GM18517 (cell line): Measurements from ENCODE around the gene ANKRD33B.
"Not testable (repeated sequence)": the region's sequence is repeated elsewhere in the genome, so short reads cannot be mapped to it uniquely, and the experiment has no call there.

Experiments
- ATAC-seq: cut with Tn5 transposase; IDR thresholded peaks from one replicate; pipeline ENCODE4 v1.9.1; 2021; ENCODE audit warnings: mild to moderate bottlenecking, moderate library complexity; ENCODE audit not compliant: unreplicated experiment

Gene ANKRD33B

DNA sequence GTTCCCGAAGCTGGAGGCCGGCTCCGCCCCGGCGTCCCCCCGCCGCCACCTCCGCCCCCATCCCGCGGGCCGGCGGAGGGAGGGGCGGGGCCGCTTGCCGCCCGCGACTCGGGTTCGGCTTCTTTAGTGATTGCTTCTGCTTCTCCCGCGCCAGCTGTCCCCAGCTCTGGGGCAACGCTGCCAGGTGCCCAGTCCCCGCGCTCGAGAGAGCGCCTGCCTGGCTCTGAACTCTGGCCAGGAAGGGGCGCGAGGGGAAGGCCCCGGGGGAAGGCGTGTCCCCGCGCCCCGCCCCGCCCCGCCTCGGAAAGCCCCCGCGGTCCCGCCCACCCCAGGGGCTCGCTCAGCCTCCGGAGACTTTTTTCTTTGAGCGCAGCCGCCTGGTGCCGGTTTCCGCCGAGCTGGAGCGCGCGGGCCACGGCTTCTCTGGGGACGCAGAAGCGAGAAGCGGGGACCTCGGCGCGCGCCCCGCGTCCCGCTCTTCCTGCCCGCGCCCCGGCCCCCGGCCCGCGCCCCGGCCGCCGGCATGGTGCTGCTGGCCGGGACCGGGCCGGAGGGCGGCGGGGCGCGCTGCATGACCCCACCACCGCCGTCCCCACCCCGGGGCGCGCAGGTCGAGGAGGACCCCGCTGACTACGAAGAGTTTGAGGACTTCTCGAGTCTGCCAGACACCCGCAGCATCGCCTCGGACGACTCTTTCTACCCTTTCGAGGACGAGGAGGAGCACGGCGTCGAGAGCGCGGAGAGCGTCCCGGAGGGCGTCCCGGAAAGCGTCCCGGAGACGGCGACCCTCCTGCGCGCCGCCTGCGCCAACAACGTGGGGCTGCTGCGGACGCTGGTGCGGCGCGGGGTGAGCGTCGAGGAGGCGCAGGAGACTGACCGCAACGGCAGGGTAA, at the start of gene ANKRD33B:
Gene ANKRD33B, plus strand, starts transcription at position 126 of the 893 bp plus-strand sequence. Its CDS starts 398 bp downstream, at position 524.
- peak; percentile 44 for ATAC-seq

DNA sequence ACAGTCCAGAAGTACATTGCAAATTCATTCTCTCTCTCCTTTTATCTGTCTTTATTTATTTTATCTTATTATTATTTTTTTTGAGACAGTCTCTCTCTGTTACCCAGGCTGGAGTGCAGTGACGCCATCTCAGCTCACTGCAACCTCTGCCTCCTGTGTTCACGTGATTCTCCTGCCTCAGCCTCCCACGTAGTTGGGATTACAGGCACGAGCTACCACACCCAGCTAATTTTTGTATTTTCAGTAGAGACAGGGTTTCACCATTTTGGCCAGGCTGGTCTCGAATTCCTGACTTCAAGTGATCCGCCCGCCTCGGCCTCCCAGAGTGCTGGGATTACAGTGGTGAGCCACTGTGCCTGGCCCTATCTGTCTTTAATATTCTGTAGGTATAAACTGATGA, 49.3 kb upstream of the ANKRD33B start:
- not testable (repeated sequence) for ATAC-seq

DNA sequence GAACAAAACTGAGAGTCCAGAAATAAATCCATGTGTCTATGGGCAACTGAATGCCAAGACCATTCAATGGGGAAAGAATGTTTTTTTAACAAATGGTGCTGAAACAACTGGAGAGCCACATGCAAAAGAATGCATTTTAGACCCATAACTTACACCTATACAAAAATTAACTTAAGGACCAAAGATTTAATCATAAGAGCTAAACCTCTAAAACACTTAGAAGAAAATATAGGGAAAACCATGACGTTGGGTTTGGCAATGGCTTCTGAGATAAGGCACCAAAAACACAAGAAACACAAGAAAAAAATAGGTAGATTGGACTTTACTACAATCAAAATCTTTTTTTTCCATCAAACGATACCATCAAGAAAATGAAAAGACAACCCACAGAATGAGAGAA, 48.4 kb upstream of the ANKRD33B start:
- ATAC-seq = no peak

DNA sequence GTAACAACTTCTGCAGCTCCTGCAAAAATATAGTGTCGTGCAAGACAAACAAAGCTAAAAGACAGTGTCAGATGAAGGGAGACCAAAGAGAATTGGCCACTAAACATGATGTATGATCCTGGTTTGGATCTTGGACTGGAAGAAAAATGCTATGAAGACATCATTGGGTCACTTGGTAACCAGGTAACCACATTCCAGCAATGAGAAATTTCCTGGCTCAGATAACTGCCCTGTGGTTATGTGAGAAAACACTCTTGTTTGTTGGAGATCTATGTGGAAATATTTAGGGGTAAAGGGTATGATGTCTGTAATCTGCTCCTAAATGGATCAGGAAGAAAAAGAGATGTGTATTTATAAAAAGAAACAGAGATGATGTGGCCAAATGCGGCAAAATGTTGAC, 45.5 kb upstream of the ANKRD33B start:
- no peak for ATAC-seq

DNA sequence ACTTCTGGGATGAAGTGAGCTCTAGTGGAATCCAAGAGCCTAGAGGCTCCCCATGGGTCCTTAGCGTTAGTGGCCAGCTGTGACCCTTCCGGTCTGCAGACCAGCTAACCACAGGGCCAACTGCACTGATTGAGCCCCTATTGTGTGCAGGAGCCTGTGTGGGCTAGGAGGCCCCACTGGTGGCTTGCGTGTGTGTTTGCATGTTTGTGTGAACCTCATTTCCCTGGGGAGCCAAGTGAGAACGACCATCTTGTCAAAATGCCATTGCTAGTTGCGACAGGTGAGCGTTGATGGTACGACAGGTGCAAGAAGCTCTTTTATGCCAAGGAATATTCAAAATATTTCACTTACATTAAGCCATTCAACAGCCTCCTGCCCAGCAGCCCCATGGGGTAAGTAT, 44.1 kb upstream of the ANKRD33B start:
- peak; percentile 48 for ATAC-seq

DNA sequence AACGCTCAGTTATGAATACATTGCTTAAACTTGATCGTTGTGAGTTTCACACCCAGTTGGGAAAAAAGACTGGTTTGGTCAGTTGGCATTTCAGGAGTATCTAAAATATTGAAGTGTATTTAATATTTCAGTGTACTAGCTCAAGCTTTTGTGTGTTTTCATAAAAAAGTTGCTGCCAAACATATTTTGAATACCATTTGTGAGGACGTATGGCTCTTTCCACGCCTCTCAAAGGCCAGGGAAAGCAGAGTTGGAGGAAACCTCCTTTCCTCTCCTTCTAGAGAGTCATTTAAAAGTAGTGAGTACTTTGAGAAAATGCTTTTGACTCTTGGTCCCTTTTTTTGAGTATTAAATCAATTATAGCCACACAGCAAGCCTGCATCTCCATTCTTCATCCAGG, 43.2 kb upstream of the ANKRD33B start:
- ATAC-seq = no peak

DNA sequence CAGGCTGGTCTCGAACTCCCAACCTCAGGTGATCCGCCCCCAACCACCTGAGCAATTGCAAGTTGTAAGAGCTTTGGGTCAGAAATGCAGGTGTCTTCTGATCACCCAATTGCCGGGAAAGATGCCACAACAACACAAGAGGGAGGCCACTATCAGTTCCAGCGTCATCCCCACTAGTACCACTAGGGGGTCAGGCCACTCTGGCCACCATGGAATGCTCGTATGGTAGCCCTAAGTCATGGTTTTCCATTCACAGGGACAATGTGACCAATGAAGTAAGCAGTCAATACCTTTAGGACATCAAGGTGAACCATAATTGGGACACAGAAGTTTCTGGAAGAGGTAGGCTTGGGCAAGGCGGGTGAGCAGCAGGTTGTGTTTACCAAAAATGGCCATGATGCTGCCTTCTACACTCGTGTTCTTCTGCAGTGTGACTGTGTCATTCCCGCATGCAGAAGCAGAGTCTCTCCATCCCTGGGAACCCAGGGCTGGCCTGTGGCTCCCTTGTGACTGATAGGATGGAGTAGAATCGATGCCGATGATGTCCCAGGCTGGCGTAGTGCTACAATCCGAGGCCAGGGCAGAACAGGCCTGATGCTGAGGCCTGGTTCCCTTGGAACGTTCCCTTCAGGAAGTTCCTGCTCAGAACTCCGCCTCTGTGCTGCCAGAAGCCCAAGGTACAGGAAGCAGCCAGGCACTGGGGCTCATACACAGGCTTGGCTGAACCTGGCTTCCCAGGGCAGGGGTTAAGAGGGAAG, 42.2 kb upstream of the ANKRD33B start:
- ATAC-seq = no peak

DNA sequence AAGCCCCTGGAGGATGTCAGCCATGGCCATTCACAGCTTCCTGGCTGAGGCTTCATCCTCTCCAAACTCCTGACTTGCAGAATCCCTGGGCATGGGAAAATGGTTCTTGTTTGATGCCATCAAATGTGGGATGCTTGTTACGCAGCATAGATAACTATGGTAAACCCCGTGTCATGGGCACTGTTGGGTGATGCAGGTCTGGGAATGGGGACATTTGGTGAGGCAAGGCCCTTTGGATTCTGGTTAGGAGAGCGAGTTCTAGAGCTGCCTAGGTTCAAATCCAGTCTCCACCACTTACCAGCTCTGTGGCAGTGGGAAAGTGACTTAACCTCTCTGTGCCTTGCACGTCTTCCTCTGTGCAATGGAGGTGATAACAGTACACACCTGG, 41.7 kb upstream of the ANKRD33B start:
- ATAC-seq = no peak

DNA sequence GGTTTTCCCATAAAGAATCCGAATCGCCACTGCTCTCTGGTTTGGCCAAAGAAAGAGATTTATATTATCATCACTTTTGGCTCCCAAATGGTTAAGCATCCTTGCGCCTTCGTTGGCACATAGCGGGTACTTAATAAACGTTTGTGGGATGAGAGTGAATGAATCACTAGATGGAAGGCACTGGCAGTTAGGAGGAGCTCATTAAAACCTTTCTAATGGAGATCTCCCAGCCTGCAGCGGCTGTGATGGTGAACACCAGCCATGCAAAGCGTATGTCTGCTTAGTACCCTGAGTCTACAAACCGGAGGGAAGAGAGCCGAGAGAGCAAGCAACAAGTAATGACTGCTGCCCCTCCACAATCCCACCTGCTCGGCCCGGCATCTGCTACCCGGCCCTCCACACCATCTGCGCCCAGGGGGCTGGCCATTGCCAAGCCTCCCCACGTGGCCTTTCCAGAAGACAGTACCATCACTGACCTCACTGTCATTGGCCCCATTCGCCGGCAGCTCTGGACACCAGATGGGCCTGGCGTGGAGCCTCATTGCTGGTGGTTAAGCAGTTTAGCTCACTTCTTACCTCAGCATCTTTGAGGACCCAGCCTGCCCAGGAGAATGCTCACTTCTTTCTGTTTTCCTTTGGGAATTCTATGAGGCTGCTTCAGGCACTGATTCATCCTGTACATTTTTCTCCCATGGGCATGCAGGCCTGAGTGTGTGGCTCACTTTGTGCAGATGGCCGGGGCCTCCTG, 39.3 kb upstream of the ANKRD33B start:
- ATAC-seq = no peak

DNA sequence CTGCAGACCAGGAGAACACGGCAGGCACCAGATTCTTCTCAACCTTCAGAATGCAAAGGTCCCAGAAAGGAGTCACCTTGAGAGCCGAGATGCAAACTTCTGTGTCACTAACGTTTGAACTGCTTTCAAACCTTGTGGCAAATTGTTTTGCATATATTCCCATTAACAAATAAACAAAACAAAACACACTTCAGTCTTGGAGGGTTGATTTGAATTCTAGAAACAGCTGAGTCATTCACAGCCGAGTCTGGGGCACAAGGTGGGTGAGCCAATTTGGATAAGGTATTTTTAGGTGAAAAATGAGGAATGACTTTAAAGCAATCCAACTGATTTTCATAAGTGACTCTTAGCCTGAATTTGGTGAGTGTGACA, 38.8 kb upstream of the ANKRD33B start:
- no peak for ATAC-seq

DNA sequence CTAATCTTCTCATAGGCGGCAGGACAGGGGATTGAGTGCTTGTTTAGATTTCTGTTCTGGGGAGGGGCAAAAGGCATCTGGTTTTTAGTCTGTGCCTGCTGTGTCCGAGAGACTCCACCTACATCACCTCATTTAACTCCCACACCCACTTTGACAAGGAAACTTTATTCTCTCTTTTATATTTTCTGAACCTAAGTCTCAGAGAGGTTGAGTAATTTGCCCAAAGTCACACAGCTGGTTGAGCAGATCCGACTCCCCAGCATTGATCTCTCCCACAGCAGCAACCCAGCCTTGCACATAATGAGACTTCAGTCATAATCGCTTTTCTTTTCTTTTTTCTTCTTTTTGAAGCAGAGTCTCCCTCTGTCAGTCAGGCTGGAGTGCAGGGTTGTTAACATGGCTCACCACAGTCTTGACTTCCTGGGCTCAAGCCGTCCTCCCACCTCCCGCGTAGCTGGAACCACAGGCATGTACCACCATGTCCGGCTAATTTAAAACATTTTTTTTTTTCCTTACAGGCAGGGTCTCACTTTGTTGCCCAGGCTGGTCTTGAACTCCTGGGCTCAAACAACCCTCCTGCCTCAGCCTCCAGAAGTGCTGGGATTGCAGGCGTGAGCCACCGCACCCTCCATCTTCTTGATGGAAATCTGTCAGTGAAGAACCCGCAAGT, 36.5 kb upstream of the ANKRD33B start:
- ATAC-seq = no peak

DNA sequence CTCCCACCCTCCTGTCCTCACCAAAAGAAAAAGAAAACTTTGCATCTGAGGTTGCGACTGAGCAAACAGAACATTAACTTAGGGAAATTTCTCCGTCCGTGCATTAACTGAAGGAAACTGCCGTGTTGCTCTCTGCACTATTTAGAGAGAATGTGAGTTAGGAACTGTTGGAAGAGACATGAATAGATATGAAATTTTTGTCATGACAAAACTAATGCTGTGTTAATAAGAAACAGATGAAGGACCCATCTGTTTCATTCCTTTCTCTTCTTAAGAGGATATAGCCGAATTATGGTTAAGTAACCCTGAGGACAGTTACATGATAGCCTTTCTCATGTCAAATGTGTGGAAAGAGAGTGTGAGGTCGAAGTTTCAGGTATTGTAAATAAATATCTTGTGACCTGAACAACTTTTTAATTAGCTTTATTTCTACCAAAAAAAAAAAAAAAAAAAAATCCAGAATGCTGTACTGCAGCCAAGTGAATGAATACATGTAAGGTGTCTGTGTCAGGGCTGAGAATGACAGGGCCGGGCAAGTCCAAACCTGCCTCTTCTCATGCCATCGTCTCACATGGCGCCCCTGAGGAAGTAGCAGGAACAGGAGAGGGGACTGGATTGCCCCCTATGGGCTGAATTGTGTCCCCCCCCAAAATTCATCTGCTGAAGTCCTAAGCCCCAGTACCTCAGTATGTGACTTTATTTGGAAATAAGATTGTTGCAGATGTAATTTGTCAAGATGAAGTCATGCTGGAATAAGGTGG, 35.6 kb upstream of the ANKRD33B start:
- ATAC-seq = no peak

DNA sequence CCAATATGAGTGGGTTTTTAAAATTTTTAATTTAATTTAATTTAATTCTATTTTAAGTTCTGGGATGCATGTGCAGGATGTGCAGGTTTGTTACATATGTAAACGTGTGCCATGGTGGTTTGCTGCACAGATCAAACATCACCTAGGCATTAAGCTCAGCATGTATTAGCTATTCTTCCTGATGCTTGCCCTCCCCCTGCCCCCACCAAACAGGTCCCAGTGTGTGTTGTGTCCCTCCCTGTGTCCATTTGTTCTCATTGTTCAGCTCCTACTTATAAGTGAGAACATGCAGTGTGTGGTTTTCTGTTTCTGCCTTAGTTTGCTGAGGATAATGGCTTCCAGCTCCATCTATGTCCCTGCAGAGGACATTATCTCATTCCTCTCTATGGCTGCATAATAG, 35.0 kb upstream of the ANKRD33B start:
- ATAC-seq = no peak

DNA sequence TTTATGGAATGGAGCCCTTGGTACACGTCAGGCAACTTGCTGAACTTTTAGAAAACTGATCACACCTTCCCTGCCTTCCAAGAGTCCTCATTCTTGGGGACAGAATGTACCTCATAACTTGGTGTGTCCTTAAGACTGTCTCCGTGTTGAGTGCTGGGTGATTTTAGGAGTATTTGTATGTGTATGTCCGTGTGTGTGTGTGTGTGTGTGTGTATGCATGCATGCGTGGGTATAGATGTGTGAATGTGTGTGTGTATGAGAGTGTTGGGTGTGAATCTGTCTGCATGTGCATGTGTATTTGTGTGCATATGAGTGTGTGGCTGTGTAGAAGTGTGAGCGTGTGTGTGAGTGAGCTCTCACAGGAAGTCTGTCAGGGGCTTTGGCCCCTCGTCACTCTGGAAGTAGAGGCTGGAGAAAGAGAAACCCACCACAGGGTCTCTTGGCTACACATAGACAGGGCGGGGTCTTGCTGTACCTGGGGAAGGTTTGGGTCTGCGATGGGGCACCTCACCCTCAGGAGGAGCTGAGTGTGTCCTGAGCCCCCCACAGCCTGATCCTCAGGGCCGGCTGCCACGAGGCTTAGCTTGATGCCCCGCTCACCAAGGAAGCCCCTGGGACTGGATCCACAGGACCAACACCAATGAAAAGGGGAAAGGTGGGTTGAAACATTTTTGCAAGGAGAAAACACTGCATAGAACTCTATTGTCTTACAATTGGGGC, 33.1 kb upstream of the ANKRD33B start:
- ATAC-seq = no peak

DNA sequence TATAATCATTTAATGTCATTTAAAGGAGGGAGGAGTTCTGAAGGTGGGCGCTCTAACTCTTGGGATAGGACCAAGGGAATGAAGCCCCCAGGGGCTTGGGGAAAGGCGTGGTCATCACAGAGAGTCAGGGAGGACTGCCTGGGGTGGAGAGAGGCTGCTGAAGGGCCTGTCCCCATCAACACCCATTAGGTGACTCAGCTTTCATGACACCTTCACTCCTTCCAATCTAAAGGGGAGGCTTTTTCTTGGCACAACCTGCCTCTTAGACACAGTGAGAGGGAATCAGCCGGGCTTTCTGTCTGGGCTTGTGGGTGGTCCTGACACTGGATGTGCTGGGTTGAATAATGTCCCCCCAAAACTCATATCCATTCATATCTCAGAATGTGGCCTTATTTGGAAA, 31.4 kb upstream of the ANKRD33B start:
- ATAC-seq = no peak

DNA sequence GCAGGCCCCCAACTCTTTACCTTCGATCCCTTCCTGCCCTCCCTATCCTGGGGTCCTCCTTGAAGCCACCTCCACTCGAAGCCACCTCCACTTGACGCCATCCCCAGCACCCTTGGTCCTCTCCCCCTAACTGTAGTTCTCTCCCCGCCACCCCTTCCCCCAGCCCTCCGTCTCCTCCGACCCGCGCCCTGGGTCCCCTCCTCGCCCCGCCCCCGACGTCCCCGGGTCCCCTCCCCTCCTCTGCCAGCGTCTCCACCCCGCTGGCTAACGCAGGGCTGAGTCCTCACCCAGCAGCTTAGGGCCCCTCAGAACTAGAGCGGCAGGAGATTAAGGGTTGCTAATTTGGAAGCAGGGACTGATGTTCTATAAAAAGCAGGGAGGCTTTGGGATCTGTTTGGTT, 30.6 kb upstream of the ANKRD33B start:
- no peak for ATAC-seq

DNA sequence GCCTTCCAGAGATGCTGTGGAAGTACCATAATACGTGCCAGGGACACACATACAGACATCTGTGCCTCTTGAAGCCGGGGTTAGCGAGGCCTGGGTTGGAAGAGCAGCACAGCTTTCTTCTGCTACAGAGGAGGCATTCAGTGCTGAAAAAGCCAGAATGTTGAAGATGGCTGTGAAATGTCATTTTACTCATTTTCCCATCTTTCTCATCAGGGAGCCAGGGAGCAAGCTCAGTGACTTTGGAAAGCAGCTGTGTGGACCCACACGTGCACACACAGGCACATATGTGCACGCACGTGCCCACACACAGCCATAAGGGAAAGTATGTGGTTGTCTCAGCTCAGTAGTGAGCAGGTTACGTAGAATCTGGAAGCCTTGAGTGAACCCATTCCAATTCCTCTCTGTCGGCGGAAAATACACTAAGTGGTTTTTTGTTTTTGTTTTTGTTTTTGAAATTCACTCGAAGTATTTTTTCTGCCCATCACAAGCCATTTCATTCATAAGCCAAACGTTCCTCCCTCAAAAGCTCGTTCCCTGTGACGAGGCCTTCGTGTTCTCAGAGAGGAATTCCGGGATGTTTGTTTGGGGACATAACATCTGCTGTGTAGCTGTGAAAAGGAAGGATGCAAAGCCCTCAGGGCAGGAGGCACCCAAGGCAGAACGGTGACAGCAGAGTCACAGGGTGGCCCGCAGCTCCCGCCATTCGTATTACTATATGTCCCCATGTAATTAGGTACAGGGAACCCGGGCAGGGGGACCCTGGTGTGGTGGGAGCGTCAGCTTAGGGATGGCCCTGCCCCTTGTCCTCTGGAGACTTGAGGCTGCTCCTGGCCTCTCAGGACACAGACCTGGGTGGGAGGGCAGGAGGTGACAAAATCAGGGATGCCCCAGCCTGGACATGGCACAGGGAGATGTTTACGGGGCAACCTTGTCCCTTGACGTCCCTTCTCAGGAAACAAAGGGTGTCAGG, 29.0 kb upstream of the ANKRD33B start:
- no peak for ATAC-seq

DNA sequence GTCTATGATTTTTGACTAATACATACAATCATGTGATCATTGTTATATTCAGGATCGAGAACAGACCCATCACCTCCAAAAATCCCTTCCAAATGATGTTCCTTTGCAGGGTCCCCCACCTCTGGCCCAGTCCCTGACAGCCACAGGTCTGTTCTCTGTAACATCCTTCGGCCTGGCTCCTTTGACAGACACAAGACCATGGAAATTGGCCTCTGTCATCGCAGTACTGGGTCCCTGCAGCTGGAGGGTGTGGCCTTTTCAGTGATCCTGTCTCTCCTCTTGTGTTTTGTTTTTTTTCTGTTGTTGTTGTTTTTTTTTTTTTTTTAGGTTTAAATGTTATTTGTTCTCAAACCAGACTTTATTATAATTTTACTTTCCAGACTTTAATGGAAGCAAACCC, 27.4 kb upstream of the ANKRD33B start:
- ATAC-seq = no peak
